GM19240 (cell line): Measurements from ENCODE around the gene PARD3.
"Not testable (repeated sequence)": the region's sequence is repeated elsewhere in the genome, so short reads cannot be mapped to it uniquely, and the experiment has no call there.

ENCODE experiments used
- DNase-seq: peaks from one replicate; pipeline ENCODE4 v3.0.0; 2011; ENCODE audit warnings: low spot score; ENCODE audit not compliant: insufficient read length

PARD3 gene

DNA sequence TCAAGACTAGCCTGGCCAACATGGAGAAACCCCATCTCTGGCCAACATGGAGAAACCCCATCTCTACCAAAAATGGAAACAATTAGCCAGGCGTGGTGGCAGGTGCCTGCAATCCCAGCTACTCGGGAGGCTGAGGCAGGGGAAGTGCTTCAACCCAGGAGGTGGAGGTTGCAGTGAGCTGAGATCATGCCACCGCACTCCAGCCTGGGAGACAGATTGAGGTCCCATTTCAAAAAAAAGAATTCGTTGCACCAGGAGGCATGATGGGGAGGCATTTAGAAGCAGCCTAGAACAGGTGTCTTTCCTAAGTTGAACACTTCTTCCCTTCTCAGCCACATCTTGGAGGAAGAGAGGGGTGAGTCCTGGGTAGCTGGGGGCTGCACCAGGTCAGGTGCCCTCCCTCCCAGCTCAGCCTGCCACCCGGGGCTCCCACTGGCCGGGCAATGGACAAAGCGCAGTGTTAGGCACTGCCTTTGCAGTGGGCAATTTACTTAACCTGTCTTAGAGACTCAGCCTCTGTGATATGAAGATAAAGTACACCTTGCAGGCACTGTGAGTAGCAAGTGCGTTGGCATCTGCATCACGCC, 726.8 kb downstream of the PARD3 start:
- DNase-seq = no peak

DNA sequence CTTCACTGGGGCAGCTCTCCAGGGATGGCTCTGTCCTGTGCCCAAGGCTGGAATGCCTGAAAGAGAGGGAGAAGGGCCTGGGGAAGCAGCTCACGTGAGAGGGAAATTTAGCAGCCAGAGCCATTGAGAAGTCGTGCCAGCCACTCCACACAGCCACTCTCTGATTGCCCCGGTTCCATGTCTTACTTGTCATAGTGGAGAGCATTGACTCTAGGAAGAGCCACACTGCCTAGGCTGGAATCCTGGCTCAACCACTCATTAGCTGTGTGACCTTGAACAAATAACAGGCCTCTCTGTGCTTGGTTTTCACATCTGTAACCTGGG, 728.0 kb downstream of the PARD3 start:
- DNase-seq = no peak

DNA sequence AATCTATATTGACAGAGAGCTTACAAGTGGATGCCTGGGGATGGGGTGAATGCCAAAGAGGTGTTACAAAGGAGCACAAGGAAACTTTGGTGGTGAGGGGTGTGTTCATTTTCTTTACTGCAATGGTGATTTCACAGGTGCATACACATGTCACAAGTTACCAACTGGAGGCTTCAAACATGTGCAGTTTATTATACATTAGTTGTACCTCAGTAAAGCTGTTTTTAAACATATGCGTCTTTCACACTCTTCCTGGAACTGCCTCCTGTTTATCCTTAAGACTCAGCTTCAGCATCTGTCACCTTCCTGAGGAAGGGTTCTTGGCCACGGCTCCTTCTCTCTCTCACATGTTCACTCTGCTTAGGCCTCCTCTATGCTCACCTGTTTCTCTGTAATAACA, 731.5 kb downstream of the PARD3 start:
- no peak for DNase-seq

DNA sequence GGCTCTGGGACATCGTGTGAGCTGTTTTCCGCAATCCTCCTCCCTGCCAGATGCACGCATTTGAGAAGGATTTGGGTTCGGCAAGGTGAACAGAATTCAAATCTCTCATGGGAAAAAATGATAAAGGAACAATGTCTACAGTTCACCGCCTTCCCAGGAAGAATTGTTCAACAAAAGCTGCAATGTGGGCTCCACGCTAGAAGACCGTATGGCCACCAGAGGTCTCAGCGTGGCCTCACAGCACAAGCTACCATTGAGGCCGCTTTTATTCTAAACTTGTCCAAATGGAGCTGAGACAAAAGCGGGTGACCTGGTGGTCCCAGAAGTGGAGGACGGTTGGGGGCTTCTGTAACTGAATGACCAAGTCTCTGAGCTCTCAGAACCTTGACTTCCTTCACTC, 733.1 kb downstream of the PARD3 start:
- no peak for DNase-seq

DNA sequence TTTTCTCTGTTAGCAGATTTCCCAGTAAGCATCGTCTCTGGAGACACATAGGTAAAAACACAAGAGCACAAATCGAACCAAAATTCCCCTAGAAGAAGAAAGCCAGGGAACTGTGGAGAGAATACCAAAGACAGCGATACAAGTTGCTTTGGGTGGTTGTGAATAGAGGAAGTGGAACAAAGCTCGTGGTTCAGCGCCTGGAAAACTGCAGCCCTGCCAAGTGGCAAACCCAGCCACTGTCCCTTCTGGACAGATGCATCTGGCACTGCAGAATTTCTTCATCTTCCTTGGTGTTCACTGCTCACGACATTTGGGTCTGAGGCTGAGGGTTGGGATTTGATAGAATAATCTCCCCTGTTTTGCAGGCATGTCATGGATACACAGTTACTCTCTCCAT, 733.8 kb downstream of the PARD3 start:
- DNase-seq = no peak

DNA sequence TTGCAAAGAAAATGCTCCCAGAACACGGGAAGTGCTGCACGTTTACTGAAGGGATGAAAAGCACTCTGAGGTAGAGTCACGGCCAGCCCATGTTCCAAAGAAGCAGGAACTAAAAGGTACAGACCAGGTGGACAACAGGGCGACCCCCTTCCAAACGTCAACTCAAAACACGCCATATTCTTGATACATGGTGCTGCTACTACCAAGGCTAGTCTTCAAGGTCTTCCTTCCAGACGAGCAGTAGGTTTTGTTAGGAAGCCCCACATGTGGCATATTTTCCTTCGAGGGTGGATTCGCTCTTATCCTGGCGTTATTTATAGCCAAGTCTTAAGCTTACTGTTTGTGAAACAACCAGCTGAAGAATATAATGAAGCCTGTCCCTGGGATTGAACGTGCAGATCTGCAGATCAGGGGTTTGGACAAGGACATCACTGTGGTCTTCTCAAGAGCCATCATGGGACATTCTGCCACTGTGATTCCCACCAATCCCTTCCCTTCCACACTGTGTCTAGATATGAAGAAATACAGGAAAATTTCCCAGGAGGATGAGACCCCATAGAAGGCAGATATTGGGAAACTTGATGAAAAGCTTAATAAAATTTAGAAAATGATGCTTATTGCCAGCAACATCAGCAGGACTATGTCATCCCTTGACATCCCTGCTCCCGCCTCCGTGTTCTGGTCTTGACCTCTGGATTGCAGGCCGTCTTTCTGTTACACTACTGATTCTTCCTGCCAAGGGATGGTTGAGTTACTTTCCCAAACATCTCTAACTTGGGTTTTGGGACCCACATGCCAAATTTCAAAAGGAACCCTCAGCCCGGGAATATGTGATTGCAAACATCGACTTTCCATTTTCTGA, 734.4 kb downstream of the PARD3 start:
- DNase-seq = no peak

DNA sequence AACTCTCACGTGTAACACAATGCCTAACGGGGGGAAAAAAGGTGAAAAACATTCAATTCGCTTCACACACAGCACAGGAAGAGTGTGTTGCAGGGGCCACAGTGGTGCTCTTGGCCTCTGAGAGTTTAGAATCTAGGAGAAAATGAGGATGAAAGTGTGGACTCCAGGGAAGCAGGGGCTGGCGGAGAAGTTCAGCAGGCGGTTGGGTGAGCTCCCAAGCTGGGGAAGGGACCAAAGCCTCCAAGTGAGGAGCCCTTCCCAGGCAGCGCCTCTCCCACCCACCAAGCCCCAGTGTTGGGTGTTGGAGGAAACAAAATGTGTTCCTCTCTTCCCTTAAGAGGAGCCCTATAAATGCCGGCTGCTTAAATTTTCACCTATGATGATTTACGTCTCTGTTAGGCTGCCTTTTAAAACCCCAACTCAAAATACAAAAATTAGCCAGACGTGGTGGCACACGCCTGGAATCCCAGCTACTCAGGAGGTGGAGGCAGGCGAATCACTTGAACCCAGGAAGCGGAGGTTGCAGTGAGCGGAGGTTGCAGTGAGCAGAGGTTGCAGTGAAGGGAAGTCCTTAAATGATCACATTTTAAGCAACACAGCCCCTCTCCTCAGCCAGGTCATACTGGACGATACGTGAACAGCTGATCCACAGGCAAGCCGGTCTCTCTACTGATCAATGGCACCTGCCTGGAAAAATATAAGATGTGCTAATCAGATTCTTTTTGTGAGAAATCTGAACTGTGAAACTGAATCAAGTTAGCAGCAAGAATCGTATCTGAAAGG, 735.2 kb downstream of the PARD3 start:
- DNase-seq = no peak

DNA sequence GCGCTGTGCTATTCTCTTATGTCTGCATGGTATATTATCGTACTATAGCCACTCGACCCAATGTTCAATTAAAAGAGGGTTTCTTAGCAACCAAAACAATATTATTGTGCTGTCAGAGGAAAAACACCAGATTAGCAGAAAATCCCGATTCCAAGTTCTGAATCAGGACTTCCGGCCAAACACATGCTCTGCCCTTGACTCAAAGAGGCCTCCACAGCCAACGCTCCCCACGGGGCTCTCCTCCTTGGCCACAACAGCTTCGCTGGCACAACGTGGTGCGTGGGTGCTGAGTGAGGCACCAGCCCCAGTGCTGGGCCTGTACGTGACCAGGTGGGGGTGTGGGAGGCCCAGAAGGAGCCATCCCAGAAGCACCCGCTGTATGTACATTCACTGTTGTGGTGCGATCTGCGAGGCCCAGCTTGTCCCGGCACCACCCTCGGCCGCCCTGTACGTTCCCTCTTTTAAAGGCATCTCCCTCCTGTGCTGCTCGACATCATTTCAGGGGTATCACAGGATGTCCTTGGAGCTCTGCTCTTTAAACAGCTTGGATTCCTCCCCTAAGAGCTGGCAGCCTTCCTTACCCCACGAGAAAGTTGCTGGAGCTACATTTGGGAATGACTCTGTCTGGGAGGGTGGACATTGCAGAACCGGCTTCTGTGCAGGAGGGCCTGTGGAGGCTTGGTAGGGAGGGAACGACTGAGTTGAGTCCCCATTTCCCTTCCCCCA, 736.2 kb downstream of the PARD3 start:
- no peak for DNase-seq

DNA sequence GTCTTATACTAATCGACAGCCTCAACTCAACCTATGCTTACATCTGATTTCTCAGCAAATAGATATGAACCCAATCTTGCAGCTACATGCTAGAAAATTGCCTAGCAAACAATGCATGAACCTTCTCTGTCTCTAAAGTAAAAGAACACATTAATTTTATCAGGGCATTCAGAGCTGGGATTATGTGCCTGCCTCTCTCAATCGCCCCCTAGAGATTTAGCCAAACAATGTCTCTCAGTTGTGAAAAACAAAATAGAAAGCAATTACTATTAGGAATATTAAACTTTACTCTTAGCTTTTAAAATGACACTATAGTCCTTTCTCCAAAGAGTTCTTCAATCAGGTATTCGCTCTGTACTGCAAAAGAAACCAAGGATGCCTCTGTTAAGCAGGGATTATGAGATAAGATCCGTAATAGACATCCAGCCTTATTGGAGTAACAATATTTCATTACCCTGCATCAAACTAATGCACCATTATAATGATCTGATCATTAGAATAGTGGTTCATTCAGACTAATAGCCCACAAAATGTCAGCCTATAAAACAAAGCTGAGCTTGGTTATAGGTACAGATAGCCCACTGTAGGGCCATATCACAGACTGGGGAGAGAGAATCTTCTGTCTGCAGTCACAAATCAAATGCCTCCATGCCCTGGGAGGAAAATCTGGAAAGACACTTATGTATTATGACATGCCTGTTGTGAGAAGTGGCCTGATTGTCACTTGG, 736.9 kb downstream of the PARD3 start:
- DNase-seq = no peak

DNA sequence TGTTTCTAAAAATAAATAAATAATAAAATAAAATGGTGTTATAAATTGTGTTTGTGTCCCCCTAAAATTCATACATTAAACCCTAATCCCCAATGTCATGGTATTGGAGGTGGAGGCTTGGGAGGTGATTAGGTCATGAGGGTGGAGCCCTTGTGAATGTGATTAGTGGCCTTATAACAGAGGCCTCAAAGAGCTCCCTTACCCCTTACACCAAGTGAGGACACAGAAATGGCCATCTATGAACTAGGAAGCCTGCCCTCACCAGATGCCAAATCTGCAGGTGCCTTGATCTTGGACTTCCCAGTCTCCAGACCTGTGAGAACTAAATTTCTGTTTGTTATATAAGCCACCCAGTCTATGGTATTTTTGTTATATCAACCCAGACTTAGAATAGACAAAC, 738.7 kb downstream of the PARD3 start:
- no peak for DNase-seq

DNA sequence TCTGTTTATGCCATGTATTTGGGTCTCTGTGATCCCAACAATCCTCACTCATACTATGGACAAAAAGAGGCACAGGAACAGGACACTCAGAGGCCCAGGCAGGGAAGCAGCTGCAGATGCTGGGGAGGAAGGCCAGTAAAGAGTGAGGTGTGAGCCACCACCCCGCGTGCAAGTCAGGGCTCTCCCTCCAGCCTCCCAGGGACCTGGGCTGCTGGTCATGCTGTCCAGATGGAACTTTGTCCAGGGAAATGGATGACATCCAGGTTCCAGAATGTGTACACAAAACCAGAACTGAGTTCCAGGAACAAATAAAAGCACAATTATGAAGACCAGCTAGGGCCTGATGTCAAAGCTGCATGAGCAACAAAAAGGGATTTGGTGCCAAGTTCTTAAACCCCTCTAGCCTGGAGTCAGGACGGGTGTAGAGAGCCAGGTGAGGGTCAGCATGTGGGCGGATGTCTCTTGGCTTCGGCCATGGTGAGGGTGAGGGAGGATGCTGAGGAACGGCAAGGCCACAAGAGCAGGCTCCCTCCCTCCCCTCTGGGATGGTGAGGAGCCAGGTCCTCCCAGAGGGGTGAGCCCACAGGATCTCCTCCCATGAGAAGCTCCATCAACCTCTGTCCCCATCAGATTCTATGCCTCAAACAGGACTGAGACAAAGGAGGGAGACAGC, 739.7 kb downstream of the PARD3 start:
- no peak for DNase-seq

DNA sequence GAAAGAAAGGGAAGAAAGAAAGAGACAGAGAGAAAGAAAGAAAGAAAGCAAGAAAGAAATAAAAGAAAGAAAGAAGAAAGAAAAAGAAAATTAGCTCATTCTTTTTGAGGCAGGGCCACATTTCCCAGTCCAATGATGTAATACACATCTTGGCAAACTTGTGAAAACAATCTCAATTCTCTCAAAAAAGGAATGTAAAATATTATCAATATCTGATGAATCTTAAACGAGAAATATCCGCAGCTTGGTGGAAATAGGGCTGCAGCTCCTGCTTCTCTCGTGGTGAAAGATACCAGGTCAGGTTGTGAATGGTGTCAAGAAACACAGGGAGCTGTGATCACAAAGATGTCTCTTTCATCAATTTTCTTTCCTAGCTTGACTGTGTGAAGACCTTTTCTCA, 741.0 kb downstream of the PARD3 start:
- DNase-seq = no peak

DNA sequence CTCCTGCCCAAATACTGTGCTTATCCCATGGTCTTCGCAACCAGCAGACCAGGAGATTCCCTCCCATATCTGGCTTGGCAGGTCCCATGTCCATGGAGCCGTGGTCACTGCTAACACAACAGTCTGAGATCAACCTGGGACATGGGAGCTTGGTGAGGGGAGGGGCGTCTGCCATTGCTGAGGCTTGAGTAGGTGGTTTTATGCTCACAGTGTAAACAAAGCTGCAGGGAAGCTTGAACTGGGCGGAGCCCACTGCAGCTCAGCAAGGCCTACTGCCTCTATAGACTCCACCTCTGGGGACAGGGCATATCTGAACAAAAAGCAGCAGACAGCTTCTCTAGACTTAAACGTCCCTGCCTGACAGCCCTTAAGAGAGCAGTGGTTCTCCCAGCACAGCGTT, 747.4 kb downstream of the PARD3 start:
- not testable (repeated sequence) for DNase-seq

DNA sequence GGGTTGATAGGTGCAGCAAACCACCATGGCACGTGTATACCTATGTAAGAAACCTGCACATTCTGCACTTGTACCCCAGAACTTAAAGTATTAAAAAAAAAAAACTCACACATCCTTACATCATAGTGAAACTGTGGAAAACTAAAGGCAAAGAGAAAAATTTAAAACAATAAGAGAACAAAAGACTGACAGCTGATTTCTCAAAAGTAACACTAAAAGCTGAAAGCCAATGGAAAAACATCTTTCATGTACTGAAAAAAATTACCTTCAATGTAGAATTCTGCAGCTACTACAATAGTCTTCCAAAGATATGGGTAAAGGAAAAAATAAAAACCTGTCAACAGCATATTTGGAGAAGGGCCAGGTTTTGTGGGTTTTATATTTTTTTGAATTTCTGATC, 751.5 kb downstream of the PARD3 start:
- DNase-seq = no peak

DNA sequence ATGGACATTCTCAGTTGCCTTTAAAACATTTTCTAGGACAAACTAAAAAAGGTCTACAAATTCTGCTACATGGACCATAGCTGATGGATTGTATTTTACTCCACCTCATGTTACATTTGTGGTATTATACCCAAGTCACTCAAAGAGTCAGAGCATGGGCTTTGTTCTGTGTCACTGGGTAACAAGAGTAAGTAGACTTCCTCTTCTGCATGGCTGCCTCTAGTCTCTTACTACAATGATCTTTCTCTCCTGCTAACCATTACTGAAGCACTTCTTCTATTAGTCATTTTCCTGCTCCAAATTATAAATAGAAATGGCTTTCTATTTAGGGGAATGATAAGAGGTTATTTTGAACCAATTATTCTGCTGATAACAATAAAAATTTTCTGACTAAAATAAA, 753.3 kb downstream of the PARD3 start:
- no peak for DNase-seq
